DND-41 (cell line): ENCODE data around the gene STX12.
A peak's percentile ranks its signal among the peaks of the same experiment; 100 is the strongest.

Experiments used
- ATAC-seq: fragments of 200-7000 bp; cut with Tn5 transposase; 3 replicates; pipeline ENCODE4 v1.9.1; 2021; ENCODE audit warnings: low read depth; ENCODE audit not compliant: insufficient read depth
- DNase-seq: peaks from one replicate; pipeline ENCODE4 v3.0.0-alpha.2; 2020
- H2AFZ ChIP-seq: 2 replicates; pipeline ENCODE4 v1.6.0; 2012; ENCODE audit warnings: low read depth, low read length
- H3K27ac ChIP-seq: 2 replicates; pipeline ENCODE4 v1.5.1; 2012; ENCODE audit warnings: low read length, inconsistent platforms
- H3K27me3 ChIP-seq: fragments of 200-600 bp; sonication (generic); 2 replicates; pipeline ENCODE4 v1.6.0; 2012; ENCODE audit warnings: low read length, mild to moderate bottlenecking, inconsistent platforms; ENCODE audit not compliant: insufficient read depth, poor library complexity
- H3K36me3 ChIP-seq: 2 replicates; pipeline ENCODE4 v1.5.1; 2012; ENCODE audit warnings: low read length, inconsistent platforms; ENCODE audit not compliant: insufficient read depth
- H3K4me1 ChIP-seq: 2 replicates; pipeline ENCODE4 v1.5.1; 2012; ENCODE audit warnings: mild to moderate bottlenecking, low read length; ENCODE audit not compliant: insufficient read depth
- H3K4me2 ChIP-seq: 2 replicates; pipeline ENCODE4 v1.6.0; 2012; ENCODE audit warnings: mild to moderate bottlenecking, moderate library complexity, low read length, inconsistent platforms; ENCODE audit not compliant: insufficient read depth
- H3K4me3 ChIP-seq, 2 experiments: fragments of 200-600 bp in 1 of 2; shearing (Covaris generic) in 1 of 2; 2 replicates each; pipeline ENCODE4 v1.5.1; 2012 to 2016; ENCODE audit warnings: inconsistent platforms in 2 of 2, low read length in 2 of 2, mild to moderate bottlenecking in 2 of 2, low read depth in 1 of 2, moderate library complexity in 1 of 2
- H3K79me2 ChIP-seq: 2 replicates; pipeline ENCODE4 v1.6.0; 2012; ENCODE audit warnings: low read length, inconsistent platforms; ENCODE audit not compliant: insufficient read depth
- H3K9ac ChIP-seq: 2 replicates; pipeline ENCODE4 v1.6.0; 2012; ENCODE audit warnings: low read depth, mild to moderate bottlenecking, inconsistent platforms, low read length, moderate library complexity
- H3K9me3 ChIP-seq: 2 replicates; pipeline ENCODE4 v1.5.1; 2012; ENCODE audit warnings: low read length, moderate library complexity, mild to moderate bottlenecking, inconsistent platforms; ENCODE audit not compliant: insufficient read depth, severe bottlenecking
- H4K20me1 ChIP-seq: 2 replicates; pipeline ENCODE4 v1.6.0; 2012; ENCODE audit warnings: low read length; ENCODE audit not compliant: insufficient read depth
- EZH2 ChIP-seq: IDR thresholded peaks from 3 replicates; pipeline ENCODE4 v1.6.1; 2012; ENCODE audit warnings: borderline replicate concordance, low read depth, mild to moderate bottlenecking, moderate library complexity, low read length, inconsistent platforms; ENCODE audit not compliant: severe bottlenecking
- TF ChIP-seq, protein P1 (sequence below): IDR thresholded peaks from 2 replicates; pipeline ENCODE4 v1.5.1; 2012; ENCODE audit warnings: borderline replicate concordance, low read length, moderate library complexity, mild to moderate bottlenecking; ENCODE audit not compliant: poor library complexity, severe bottlenecking; ENCODE audit errors: extremely low read depth

Gene STX12

GRCh38 chr1:27755286-27755685 is 17.7 kb upstream of the STX12 start:
- Histone ChIP-seq H3K9me3 (no peaks in the 10 kb centered on the region), H2AFZ (no peak overlapping the region), H3K79me2 (no peaks in the 10 kb centered on the region), H3K27ac (no peak overlapping the region), H3K36me3 (peaks cover 61% of the 10 kb centered on the region), H3K27me3 (no peaks in the 10 kb centered on the region), H3K4me3 (no peak overlapping the region), H3K9ac (no peak overlapping the region), H4K20me1 (no peaks in the 10 kb centered on the region), H3K4me1 (no peaks in the 10 kb centered on the region), H3K4me2 (no peak overlapping the region)
- TF ChIP-seq EZH2: no peak
- TF ChIP-seq, protein P1, sequence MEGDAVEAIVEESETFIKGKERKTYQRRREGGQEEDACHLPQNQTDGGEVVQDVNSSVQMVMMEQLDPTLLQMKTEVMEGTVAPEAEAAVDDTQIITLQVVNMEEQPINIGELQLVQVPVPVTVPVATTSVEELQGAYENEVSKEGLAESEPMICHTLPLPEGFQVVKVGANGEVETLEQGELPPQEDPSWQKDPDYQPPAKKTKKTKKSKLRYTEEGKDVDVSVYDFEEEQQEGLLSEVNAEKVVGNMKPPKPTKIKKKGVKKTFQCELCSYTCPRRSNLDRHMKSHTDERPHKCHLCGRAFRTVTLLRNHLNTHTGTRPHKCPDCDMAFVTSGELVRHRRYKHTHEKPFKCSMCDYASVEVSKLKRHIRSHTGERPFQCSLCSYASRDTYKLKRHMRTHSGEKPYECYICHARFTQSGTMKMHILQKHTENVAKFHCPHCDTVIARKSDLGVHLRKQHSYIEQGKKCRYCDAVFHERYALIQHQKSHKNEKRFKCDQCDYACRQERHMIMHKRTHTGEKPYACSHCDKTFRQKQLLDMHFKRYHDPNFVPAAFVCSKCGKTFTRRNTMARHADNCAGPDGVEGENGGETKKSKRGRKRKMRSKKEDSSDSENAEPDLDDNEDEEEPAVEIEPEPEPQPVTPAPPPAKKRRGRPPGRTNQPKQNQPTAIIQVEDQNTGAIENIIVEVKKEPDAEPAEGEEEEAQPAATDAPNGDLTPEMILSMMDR: no peak
- no peak for ATAC-seq
- DNase-seq: no peak

GRCh38 chr1:27755865-27756264 is 17.2 kb upstream of the STX12 start:
- Histone ChIP-seq H2AFZ (no peak overlapping the region), H3K4me1 (no peaks in the 10 kb centered on the region), H4K20me1 (no peaks in the 10 kb centered on the region), H3K4me3 (no peak overlapping the region), H3K27ac (no peak overlapping the region), H3K79me2 (no peaks in the 10 kb centered on the region), H3K27me3 (no peaks in the 10 kb centered on the region), H3K9me3 (no peaks in the 10 kb centered on the region), H3K9ac (no peak overlapping the region), H3K4me2 (no peak overlapping the region), H3K36me3 (peaks cover 58% of the 10 kb centered on the region)
- DNase-seq (no peak), ATAC-seq (no peak)
- TF ChIP-seq EZH2: no peak
- TF ChIP-seq, protein P1: no peak

- ATAC-seq (no peak), DNase-seq (no peak)
- Histone ChIP-seq H3K79me2 (no peaks in the 10 kb centered on the region), H4K20me1 (no peaks in the 10 kb centered on the region), H3K4me2 (no peak overlapping the region), H2AFZ (no peak overlapping the region), H3K4me3 (no peak overlapping the region), H3K9me3 (no peaks in the 10 kb centered on the region), H3K36me3 (peaks cover 61% of the 10 kb centered on the region), H3K27ac (no peak overlapping the region), H3K9ac (no peak overlapping the region), H3K27me3 (no peaks in the 10 kb centered on the region), H3K4me1 (no peaks in the 10 kb centered on the region)
- TF ChIP-seq, protein P1: no peak
- TF ChIP-seq EZH2: no peak
Observed at GRCh38 chr1:27759236-27759635, 13.8 kb upstream of the STX12 start.

DNA sequence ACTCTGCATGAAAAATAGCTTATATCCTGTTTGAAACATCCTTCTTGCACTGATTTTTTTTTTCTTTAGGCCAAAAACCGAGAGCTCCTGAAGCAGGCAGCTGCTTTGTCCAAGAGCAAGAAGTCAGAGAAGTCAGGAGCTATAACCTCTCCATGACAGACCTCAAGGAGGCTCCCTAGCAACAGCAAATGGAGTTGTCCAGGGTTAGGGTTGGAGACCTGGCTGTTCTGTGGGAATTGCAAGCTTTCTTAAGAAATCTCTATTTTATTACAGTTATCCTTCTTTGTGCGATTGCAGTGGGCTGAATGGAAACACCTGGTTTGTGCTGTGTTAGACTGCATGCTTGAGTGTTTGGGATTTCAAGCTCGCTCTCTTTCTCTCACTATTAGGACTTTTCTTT is 12.6 kb upstream of the STX12 start:
- H3K27me3 ChIP-seq: no peaks in the 10 kb centered on the region
- no peak overlapping the region for H3K4me3 ChIP-seq

More for the DNA sequence above, 12.6 kb upstream of the STX12 start:
- H4K20me1 ChIP-seq: no peaks in the 10 kb centered on the region
- H3K36me3 ChIP-seq: peaks cover 49% of the 10 kb centered on the region
- H3K79me2 ChIP-seq: no peaks in the 10 kb centered on the region
- ATAC-seq: no peak
- H3K4me1 ChIP-seq: no peaks in the 10 kb centered on the region
- no peak overlapping the region for H3K4me2 ChIP-seq
- no peaks in the 10 kb centered on the region for H3K9me3 ChIP-seq
- no peak for TF ChIP-seq EZH2
- TF ChIP-seq, protein P1: peak; percentile 3
- no peak overlapping the region for H3K27ac ChIP-seq
- H3K9ac ChIP-seq: no peak overlapping the region
- no peak for DNase-seq
- no peak overlapping the region for H2AFZ ChIP-seq
